Measurements from ENCODE around the gene SMG6.

DNA sequence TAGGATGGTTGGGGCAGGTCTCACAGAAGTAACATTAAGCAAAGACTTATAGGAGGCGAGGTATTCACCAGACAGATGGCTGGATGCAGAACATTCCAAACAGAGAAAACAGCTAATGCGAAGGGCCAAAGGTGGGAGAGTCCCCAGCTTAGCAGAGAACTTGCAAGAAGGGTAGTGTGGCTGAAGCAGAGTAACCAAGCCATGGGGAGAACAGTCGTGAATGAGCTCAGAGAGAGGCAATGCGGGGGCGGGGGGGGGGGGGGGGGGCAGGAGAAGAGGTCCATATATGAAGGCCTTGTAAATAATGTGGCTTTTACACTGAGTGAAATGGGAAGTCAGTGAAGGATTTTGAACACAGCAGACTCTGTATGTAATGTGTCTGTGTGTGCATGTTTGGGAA is 81.3 kb downstream of the SMG6 start:
- TF ChIP-seq HNF4G (IDR thresholded peaks at IDR 0.05; ENCODE audit: borderline replicate concordance, low read depth, low read length) (no peak), HNF4G (CRISPR knock-in tag; IDR thresholded peaks at IDR 0.05; ENCODE audit: borderline replicate concordance, low read depth) (no peak), GATAD2A (CRISPR knock-in tag; IDR thresholded peaks at IDR 0.05) (no peak), MIER3 (CRISPR knock-in tag; IDR thresholded peaks at IDR 0.05; ENCODE audit: borderline replicate concordance) (no peak), HOXD1 (CRISPR knock-in tag; IDR thresholded peaks at IDR 0.05) (no peak)
- TF ChIP-seq, protein P1, sequence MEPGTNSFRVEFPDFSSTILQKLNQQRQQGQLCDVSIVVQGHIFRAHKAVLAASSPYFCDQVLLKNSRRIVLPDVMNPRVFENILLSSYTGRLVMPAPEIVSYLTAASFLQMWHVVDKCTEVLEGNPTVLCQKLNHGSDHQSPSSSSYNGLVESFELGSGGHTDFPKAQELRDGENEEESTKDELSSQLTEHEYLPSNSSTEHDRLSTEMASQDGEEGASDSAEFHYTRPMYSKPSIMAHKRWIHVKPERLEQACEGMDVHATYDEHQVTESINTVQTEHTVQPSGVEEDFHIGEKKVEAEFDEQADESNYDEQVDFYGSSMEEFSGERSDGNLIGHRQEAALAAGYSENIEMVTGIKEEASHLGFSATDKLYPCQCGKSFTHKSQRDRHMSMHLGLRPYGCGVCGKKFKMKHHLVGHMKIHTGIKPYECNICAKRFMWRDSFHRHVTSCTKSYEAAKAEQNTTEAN (CRISPR knock-in tag; conservative IDR thresholded peaks at IDR 0.05) = no peak

All from HepG2 (cell line).